NCI-H748 treated with DMSO at 0.1 percent for 48 hours (cell line): ENCODE results near the gene UCK2.

Experiments
- DNase-seq: peaks from one replicate; lab custom pipeline; 2025; lab: John Stamatoyannopoulos, UW

Gene UCK2

DNA sequence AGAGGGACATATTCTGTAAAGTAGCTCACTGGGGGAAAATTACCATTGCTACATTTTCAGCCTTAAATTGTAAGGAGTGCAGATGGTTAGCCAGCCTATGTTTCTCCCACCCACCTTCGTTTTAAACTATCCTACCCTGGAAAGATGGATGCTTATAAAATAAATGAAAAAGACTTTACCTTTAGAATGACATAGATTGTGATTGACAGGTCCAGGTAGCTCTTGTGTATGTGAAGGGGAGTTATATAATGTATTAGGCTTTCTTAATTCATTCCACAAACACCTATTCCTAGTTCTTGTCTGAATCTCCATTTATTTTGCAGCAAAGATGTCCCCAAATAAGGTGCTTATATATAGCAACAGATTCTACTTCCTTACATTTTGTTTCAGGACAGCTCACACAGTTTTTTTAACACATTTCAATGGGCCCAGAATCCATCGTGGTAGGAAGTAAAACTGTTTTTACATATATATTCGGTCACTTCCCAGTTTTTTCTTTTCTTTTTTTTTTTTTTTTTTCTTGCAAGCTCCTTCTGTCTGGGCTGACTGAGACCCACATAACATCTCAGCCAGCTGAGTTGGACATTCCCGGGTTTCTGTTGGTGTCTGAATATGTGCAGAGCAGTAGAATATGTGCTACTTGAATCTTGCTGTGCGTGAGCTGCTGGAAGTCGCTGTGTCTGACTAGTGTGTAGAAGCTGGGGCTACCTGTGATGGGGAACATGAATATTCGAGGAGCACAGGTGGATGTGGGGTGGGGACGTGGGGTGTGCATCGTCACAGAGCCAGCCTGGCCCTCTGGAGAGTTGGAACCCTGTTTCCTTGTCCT, 27.8 kb downstream of the UCK2 start:
- DNase-seq = no peak

DNA sequence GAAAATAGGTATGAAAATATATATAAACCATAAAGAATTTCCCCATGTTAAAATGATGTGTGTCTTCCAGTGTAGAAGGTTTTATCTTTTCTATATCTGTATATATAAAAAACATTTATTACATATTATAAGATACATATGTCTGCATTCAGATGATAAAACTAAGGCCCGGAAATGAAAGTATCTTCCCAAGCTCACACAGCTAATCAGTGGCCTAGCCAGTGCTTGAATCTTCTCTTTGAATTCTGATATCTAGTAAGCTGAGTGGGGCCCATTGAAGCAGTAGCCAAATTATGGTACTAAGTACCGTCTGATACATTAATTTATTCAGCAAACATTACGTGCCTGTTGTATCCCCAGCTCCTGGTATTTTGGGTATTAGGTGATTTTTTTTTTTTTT, 28.6 kb downstream of the UCK2 start:
- no peak for DNase-seq

DNA sequence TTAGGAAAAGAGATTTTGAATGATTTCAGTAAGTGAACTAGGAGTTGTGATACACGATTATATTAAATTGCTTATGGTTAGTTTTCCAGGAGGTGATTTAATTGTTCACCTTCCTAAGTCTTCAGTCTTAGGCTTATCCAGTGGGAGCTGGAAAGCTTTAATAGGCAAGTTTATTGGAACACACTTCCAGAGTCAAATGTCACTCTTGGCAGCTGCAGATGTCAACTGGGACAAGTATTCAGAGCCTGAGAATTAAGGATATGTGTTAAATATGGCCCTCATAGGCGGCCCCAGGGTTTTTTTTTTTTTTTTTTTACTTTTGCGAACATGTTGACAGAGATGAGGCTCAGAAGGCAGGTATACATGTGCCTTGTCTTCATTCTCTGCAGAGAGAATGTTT, 29.2 kb downstream of the UCK2 start:
- DNase-seq = no peak

DNA sequence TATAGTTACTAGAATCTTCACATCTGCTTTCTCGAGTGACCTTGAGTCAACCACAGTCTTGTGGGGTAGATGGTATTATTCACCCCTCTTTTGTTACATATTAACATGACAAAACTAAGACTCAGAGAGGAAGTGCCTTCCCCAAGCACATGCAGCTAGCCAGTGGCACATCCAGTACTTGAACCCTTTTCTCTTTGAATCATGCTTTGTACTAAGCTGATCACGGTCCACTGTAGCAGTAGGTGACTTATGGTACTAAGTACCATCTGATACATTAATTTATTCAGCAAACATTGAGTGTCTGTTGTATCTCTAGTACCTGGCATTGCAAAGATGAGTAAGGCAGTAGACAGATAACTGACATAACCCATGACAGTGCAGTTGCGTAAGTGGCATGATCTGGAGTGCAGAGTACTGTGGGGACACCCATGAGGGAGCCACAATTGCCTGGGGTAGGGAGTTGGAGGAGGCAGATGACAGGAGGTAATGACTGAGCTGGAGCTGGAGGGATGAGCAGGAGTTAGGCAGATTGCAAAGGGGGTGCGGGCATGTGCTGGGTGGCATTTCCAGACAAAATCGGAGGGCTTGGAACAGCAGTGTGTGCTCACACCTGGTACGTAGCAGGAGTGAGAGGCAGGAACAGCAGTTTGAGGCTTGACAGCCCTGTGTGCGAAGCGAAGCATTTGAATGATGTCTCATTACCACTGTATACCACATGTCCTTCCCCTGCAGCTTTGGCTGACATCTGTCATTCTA, 29.8 kb downstream of the UCK2 start:
- DNase-seq = no peak

DNA sequence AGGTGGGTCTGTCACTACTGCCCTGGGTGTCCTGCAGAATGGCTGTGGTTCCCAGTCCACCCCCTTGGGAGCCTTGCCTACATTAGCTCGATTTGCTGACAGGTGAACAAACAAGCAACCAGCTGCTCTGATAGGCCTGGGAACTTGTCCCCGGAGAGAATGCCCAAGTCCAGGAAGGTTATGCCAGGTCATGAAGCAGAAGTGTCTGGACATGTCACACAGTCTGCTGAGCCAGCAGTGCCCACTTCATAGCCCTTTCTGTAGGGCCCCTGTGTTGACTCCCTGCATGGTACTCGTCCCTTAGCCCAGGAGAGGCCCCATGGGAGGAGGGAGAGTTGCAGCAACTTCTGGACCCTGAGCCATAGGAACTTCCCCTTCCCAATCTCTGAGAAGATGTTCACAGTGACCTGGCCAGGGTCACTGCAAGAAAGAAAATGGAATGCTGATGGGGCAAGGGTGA, 31.0 kb downstream of the UCK2 start:
- peak; percentile 13 for DNase-seq

DNA sequence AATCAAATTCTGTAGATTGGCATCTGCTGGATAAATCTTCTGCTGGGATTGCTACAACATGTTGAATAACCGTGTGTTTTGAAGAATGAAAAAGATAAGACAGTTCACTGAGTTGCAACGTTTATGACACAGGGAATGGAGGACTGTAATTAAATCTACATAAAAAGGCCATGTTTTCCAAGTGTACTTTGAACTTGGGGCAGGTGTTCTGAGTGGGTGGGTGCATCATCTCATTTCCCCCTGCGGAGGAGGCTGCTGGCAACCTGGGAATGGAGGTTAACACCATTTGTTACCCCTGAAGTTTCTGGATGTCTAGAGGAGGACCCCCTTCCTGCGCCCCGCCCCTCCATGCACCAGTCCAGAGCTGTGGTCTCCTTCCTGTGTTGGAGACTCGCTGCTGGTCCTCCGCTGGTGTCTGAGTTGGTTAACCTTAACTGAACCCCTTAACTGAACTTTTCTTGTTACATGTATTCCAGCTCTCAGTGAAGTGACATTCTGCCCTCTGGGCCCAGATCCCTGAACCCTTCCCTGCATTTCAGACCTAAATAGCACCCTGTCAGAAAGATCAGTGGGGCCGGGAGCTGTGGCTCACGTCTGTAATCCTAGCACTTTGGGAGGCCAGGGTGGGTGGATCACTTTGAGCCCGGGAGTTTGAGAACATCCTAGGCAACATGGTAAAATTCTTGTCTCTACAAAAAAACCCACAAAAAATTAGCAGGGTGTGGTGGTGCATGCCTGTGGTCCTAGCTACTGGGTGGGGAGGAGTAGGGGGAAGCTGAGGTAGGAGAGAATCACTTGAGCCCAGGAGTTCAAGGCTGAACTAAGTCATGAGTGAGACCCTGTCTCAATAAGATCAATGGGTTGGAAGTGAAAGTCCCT, 31.8 kb downstream of the UCK2 start:
- DNase-seq = no peak

DNA sequence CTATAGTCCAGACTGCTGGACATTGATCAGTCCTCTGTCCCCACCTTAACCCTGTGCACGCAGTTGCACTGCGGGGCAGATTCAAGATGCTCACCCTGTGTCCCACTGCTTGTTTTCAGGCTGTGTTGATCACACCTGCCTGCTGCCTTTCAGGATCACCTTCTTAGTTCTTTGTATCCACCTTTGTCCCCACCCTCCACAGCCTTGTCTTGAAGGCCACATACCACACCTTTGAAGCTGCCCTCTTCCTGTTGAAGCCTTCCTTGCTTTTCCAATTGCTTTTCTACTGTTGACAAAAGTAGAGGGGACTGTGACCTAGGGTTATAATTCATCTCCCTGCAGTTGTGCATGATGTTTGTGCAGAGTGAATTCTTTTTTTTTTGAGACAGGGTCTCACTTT, 32.7 kb downstream of the UCK2 start:
- DNase-seq = no peak

DNA sequence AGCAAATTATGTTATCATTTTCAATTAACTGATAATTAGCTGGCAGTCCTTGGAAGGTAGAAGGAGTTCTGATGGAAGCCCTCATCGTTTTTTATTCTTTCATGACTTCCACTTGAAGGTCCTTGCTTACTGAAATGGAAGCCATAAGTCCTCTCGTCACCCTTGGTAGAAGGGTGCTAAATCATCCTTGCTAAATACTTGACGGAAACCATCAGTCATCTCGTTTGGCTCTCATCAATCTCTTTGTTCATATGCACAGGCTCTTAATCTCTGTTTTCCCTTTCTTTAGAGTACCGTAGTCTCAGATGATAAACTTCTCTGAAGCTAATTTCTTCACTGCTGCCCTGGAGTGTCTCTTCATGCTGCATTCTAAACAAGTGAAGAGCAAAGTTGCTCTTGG, 34.5 kb downstream of the UCK2 start:
- DNase-seq = no peak

DNA sequence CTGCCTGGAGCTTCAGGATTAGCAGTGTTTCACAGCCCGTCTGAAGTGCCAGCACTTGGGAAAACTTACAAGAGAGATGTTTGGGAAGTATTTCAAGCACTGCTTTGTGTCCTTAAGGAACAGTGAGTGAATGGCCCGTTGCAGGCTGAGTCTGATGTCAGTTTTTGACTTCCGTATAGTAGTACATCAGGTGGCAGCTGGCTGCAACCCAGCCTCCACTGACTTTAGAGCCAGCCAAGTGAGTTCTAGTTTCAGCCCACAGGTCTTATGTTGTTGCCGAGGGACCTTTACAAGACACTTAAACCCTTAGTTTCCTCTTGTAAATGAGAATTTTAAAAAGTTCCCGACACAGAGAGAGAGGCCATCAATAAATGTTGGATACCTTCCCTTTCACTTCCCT, 35.0 kb downstream of the UCK2 start:
- DNase-seq = no peak

DNA sequence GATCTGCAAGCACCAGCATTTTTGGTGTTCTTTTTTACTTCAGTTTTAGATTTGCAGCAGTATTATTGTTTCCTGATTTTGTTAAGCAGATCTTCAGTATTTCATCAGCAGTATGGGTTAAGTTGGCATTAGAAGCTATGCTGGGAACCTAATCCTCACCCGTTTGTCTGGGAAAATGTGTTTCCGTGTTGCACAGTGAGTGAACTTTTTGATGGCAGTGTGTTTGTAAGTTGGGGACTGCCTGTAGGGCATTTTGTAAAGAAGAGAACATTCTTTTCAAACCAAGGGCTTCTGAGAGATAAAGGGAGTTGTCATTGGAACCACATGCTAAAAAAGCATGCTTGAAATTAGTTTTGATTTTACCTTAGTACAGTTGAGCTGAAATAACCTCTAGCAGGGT, 35.9 kb downstream of the UCK2 start:
- DNase-seq = no peak

DNA sequence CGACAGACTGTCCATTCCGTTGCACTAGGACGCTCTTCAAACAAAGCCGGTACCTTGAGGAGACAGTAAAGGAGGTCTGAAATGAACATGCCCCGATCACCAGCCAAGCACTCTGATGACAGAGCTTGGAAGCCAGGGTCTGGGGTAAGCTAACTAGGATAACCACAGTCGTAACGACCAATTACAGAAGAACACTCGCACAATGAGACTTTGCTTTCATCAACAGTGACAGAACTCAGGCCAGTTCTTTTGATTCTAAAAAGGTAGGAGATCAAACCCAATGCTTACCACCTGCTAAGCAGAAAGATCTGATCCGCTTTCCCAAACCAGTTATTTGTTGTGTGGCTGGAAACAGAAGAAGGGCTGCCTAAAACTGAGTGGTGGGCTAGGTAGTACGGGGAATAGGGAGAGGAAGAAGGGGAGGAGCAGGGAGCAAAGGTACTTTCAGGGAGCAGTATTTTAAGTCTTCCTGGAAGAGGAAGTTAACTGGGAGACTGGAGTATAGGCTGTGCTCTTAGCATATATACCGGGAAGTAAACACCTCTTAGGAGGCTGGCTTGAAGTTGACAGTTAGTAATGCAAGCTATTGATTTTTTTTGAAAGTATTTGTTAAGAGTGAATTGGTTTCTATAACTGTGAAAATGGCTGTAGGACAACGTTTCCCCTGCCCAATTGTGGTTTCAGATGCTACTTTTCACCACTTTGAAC, 38.4 kb downstream of the UCK2 start:
- no peak for DNase-seq

DNA sequence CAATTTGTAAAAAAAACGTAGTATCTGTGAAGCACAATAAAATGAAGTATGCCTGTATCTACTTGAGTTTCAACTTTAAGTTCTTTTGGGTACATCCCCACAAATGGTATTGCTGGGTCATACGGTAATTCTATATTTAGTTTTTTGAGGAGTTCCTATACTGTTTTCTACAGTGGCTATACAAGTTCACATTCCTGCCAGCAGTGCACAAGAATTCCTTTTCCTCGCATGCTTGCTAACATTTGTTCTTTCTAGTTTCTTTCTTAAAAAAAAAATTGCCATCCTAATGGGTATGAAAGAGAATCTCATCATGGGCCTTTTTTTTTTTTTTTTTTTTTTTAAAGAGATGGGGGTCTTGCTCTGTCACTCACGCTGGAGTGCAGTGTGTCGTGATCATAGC, 41.9 kb downstream of the UCK2 start:
- no peak for DNase-seq

DNA sequence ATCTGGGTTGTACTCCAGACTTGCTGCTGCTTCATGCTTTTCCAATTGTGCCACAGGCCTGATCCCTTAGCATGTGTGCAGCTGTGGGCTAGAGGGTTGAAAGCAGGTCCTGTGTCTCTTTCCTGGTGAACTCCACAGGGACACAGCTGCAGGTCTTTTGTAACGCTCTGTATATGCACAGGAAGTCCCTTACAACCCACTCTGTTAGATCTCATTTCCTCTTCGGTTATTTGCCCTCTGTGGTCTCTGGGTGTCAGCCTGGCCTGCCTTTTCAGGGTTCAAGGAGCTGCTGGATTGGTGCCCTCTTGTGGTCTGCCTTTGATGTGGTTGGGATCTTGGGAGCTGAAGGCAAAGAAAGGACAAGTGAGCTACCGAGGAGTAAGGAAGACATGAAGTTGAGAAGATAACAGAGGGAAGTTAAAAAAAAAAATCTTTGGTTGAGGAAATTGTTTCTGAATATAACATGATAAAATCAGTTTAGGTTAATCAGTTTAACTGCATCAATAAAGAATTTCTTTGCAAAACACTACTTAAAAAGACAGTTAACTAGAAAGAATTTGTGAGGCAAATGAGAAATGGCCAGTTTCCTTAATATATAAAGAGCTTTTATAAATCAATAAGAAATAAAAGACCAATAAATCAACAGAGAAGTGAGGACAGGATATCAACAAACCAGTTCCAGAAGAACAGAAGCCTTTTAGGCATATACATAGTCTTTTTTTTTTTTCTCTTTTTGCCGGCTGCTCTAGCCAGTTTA, 44.1 kb downstream of the UCK2 start:
- DNase-seq = no peak

DNA sequence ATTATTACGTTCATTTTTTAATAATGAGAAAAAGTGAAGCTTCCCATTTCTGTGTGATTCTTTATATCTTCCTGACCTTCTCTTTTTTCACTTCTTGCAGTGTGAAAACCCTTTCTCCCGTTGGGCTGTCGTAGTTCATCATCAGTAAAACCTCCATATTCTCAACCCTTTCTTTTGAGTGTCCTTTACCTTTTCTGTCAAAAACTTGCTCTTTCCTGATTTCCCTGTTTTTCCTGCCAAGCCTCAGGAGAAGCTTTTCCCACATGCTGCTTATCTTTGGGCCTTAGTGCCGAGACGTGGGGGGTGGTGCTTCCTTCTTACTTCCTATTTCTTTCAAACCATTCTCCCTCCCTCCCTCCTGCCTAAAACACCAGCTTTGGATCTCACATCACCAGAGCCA, 46.1 kb downstream of the UCK2 start:
- DNase-seq = no peak

DNA sequence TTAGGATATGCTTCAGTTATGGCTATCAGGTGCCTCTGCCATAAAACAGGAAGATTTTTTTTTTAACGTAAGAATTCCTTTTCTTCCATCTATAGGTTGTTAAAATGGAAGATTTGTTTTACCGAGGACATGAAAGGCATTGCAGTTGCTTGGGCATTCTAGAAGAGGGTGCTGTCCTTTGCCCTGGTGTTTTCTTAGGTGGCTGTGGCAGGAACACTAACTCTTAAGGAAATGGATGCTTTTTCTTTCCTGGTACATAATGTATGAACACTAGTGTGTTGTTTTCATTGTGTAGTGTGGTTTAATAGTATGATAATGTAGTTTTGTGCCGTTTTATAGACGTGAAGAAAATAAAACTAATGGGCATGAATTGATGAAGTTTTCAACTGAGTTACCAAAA, 47.2 kb downstream of the UCK2 start:
- no peak for DNase-seq

DNA sequence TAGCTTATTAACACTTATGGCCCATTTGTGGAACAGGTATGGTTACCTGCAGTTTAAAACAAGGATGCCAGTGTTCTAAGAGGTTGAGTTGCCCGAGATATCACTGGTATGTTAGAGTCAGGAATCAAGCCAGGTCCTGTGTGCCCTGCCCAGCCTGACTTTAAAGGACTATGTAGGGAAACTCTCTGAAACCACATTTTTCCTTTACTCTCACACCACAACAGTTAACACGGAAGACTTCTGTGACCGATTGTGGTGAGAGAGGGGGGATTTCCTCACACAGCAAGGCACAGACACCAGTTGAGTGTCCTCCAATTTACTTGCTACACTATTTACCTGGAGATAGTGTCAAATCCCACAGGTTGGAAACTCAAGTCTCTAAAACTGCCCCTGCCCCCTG, 47.8 kb downstream of the UCK2 start:
- no peak for DNase-seq

DNA sequence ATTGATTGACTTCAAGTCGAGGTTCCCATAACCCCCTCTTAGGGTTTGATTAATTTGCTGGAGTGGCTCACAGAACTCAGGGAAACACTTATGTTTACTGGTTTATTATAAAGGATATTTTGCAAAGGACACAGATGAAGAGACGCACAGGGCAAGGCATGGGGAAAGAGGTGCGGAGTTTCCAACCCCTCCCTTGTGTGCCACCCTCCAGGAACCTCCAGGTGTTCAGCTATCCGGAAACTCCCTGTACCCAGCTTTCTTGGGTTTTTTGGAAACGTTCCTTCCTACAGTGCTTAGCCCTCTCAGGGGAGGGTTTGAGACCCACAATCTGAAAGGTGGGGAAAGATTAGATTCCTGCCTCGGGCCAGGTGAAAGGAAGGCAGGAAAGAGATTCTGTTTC, 48.2 kb downstream of the UCK2 start:
- no peak for DNase-seq

DNA sequence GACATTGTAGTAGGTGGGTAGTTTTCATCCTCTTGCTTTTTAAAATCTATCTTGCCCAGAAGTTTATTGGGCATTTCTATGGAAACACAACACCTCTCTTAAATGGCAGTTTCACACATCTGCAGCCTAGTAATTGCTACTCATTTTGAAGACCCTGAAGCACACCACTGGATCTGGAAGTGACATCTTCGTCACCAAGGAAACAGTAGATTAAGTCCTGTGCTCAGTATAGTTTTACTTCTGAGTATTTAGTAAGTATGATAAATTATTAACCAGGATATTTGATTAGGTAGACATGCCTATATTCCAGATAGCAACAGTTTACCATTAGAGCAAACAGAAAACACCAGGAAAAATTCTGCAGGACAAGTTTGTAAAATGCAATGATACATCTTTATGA, 48.7 kb downstream of the UCK2 start:
- no peak for DNase-seq

DNA sequence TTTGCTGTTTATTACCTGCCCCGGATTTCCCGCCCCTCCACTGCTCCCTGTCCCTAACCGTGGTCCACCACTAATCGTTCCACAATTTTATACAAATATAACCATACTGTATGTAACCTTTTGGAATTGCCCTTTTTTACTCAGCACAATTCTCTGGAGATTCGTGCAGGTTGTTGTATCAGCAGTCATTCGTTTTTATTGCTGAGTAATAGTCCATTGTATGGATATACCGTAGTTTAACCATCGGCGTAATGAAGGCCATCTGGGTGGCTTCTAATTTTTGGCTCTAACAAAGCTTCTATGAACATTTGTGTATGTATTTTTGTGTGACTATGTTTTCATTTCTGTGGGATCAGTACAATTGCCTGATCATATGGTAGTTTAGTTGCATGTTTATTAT, 50.0 kb downstream of the UCK2 start:
- no peak for DNase-seq

DNA sequence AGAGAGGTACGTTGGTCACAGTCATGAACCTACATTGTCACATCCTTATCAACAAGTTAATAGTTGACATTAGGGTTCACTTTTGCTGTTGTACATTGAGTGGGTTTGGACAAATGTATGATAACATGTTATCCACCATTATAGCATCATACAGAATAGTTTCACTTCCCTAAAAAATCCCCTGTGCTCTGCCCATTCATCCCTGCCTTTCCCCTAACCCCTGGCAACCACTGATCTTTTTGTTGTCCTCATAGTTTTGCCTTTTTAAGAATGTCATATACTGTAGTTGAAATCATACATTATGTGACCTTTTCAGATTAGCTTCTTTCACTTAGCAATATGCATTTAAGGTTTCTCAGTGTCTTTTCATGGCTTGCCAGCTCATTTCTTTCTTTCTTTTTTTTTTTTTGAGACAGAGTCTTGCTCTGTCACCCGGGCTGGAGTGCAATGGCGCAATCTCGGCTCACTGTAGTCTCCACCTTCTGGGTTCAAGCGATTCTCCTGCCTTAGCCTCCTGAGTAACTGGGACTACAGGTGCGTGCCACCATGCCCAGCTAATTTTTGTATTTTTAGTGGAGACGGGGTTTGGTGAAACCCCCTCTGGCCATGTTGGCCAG, 50.6 kb downstream of the UCK2 start:
- DNase-seq = no peak

DNA sequence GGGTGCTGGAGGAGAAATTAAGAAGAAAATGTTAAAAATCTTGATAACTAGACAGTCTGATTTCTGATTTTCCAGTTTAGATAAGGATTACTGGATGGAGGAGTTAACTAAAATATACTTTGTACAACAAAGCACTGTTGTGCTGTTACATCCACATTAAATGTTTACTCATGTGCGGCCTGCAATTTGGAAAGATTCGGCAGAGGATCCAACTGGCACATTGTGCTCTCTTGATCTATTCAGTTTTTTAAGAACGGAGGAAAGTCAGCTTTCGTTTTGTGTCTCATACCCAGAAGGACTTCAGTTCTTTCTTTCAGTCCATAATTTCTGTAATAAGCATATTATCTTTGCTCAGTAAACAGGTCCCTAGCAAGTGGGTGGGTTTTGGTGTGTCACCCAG, 52.5 kb downstream of the UCK2 start:
- no peak for DNase-seq
